SU-DHL-6 (cell line): ENCODE results near the gene CA11.
A peak's percentile ranks its signal among the peaks of the same experiment; 100 is the strongest.

Experiments
- H2AFZ ChIP-seq: fragments of 200-600 bp; sonication (generic); 2 replicates; pipeline ENCODE4 v1.6.1; 2014; ENCODE audit warnings: low read depth, mild to moderate bottlenecking, moderate library complexity, mixed read lengths, antibody characterized with exemption, low read length; ENCODE audit not compliant: severe bottlenecking
- H3F3A ChIP-seq: fragments of 200-600 bp; shearing (Covaris generic); 2 replicates; pipeline ENCODE4 v1.6.0; 2016; ENCODE audit warnings: antibody characterized with exemption, mild to moderate bottlenecking; ENCODE audit not compliant: insufficient read depth
- H3K27ac ChIP-seq: fragments of 200-600 bp; sonication (generic); 2 replicates; pipeline ENCODE4 v1.5.1; 2016; ENCODE audit warnings: low read depth, mild to moderate bottlenecking, low read length, moderate library complexity, mixed read lengths
- H3K27me3 ChIP-seq: fragments of 200-600 bp; sonication (generic), shearing (Covaris generic); 2 replicates; pipeline ENCODE4 v1.6.0; 2014; ENCODE audit warnings: mild to moderate bottlenecking, low read length
- H3K36me3 ChIP-seq: fragments of 200-600 bp; sonication (generic); 2 replicates; pipeline ENCODE4 v1.6.1; 2014; ENCODE audit warnings: mild to moderate bottlenecking, low read length, mixed read lengths
- H3K4me2 ChIP-seq: fragments of 300-600, 200-600 bp; shearing (Covaris generic), sonication (generic); 2 replicates; pipeline ENCODE4 v1.6.0; 2014; ENCODE audit warnings: low read length, low read depth, mild to moderate bottlenecking; ENCODE audit not compliant: poor library complexity, severe bottlenecking
- H3K4me3 ChIP-seq: fragments of 200-600 bp; sonication (generic); 2 replicates; pipeline ENCODE4 v1.5.1; 2014; ENCODE audit warnings: antibody characterized with exemption, low read length, mild to moderate bottlenecking, mixed read lengths; ENCODE audit not compliant: insufficient read depth, poor library complexity, severe bottlenecking
- H3K79me2 ChIP-seq: fragments of 200-600 bp; sonication (generic); 2 replicates; pipeline ENCODE4 v1.6.1; 2014; ENCODE audit warnings: mild to moderate bottlenecking, low read length, moderate library complexity; ENCODE audit not compliant: insufficient read depth
- H3K9ac ChIP-seq: fragments of 200-600 bp; sonication (generic); 2 replicates; pipeline ENCODE4 v1.7.0; 2014; ENCODE audit warnings: mild to moderate bottlenecking, low read length
- H3K9me2 ChIP-seq: fragments of 200-600 bp; sonication (generic); replicated peaks from 2 replicates; pipeline ENCODE4 v1.6.1; 2014; ENCODE audit warnings: low read length; ENCODE audit not compliant: insufficient read depth
- H3K9me3 ChIP-seq: fragments of 200-600 bp; sonication (generic); 2 replicates; pipeline ENCODE4 v1.6.1; 2014; ENCODE audit warnings: low read length, mixed read lengths; ENCODE audit not compliant: insufficient read depth
- H4K20me1 ChIP-seq: fragments of 200-600 bp; sonication (generic); 2 replicates; pipeline ENCODE4 v1.6.1; 2014; ENCODE audit warnings: low read depth, mild to moderate bottlenecking, antibody characterized with exemption, low read length, moderate library complexity, mixed read lengths
- CTCF ChIP-seq: fragments of 200-600 bp; sonication (generic); IDR thresholded peaks from one replicate; pipeline ENCODE4 v1.5.1; 2017; ENCODE audit warnings: antibody characterized with exemption, mild to moderate bottlenecking, low read length, moderate library complexity; ENCODE audit not compliant: insufficient read depth, poor library complexity, severe bottlenecking
- EZH2phosphoT487 ChIP-seq: fragments of 200-600 bp; sonication (generic), shearing (Covaris generic); conservative IDR thresholded peaks from 2 replicates; pipeline ENCODE4 v1.6.1; 2018; ENCODE audit warnings: mild to moderate bottlenecking, antibody characterized with exemption, low read length, moderate library complexity, mixed read lengths

CA11 gene

DNA sequence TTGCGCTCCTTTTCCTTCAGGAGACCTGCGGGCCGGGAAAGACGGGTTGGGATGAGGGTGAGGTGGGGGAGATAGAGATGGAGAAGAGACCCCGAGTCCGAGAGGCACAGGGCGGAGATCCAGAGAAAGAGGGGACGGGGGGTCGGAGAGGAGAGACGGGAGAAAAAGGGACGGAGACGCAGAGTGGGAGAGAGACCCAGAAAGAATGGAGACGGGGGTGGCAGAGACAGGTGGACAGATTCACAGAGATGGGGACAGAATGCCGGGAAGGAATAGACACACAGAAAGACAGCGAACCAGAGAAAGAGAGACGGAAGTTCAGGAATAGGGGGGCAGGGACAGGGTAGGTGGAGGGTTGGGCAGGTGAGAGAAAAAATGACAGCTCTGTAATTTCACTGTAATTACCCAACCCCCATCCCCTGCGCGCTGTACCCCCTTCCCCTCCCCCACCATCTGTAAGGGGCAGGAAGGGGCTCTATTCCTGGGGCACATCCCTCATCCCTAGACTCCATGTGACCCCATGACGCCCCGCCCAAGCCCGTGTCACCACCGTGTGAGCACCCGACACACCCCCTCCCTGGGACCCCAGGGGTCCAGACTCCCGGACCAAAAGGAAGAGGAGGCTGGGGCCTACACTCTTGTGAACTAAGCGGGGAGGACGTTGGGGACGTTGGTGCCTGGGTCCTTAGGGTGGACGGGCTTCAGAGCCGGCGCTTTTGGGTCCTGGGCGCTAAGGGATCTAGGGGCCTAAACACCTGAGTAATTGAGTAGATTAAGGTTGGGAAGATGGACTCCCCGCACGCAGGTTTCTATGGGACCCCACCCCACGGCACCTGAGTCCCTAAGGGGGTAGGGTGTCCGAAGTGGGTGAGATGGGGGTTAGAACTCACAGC is 9.8 kb downstream of the CA11 start:
- H2AFZ ChIP-seq, result peak overlapping the region; percentile 22
- no peaks in the 10 kb centered on the region for H3K27me3 ChIP-seq
- H3K4me2 ChIP-seq, result peak overlapping the region; percentile 89
- H3K9ac ChIP-seq, result peak overlapping the region; percentile 93
- no peaks in the 10 kb centered on the region for H3K79me2 ChIP-seq
- peak overlapping the region; percentile 73 for H3K27ac ChIP-seq
- H4K20me1 ChIP-seq, result no peaks in the 10 kb centered on the region
- peak overlapping the region; percentile 68 for H3K4me3 ChIP-seq
- H3F3A ChIP-seq, result peaks cover 21% of the 10 kb centered on the region
- no peaks in the 10 kb centered on the region for H3K36me3 ChIP-seq
- no peaks in the 10 kb centered on the region for H3K9me2 ChIP-seq
- no peaks in the 10 kb centered on the region for H3K9me3 ChIP-seq
- TF ChIP-seq EZH2phosphoT487, result no peak
- TF ChIP-seq CTCF, result no peak

DNA sequence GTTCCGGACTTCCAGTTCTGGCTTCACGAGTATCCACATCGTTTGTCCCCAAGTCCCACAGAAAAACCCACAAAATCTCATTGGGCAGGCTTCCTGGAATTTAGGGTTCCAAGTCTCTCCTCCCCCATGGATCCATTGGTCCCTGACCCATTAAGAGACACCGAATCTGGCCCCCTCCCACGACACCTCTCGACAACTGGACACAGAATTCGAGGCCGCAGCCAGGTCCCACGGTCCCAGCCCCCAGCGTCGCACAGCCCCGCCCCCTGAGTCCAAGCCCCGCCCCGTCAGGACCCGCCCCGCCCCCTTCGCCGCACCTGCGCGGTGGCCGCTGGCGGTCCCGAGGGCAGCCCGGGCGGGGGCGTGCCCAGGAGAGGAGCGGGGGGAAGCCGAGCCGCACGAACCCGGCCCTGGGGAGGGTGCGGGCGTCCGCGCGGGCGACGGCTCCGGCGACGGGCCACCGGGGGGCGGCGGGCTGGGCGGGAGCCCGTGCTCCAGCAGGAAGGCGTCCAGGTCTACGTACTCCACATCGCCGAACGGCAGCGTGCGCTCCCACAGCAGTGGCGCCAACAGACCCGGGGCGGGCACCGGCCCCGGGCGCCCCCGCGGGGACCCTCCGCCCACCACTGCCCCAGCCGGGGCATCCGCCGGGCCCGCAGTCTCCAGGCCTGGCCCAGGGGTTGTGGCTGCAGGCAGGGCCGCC is 10.6 kb downstream of the CA11 start:
- H3K79me2 ChIP-seq, result no peaks in the 10 kb centered on the region
- H4K20me1 ChIP-seq, result no peaks in the 10 kb centered on the region
- peak overlapping the region; percentile 68 for H3K4me3 ChIP-seq
- TF ChIP-seq CTCF (no peak), EZH2phosphoT487 (no peak)
- no peaks in the 10 kb centered on the region for H3K9me3 ChIP-seq
- H3F3A ChIP-seq, result peaks cover 21% of the 10 kb centered on the region
- peak overlapping the region; percentile 93 for H3K9ac ChIP-seq
- H3K9me2 ChIP-seq, result no peaks in the 10 kb centered on the region
- H3K27me3 ChIP-seq, result no peaks in the 10 kb centered on the region
- no peaks in the 10 kb centered on the region for H3K36me3 ChIP-seq
- peak overlapping the region; percentile 89 for H3K4me2 ChIP-seq
- peak overlapping the region; percentile 73 for H3K27ac ChIP-seq
- peak overlapping the region; percentile 22 for H2AFZ ChIP-seq

GRCh38 chr19:48634424-48635262 is 11.3 kb downstream of the CA11 start:
- Histone ChIP-seq H3K27me3 (no peaks in the 10 kb centered on the region), H3K36me3 (no peaks in the 10 kb centered on the region), H3K9me3 (no peaks in the 10 kb centered on the region), H3K9ac (peak overlapping the region; percentile 93), H3K4me2 (peak overlapping the region; percentile 89), H3K9me2 (no peaks in the 10 kb centered on the region), H3K79me2 (no peaks in the 10 kb centered on the region), H4K20me1 (no peaks in the 10 kb centered on the region), H3K27ac (peak overlapping the region; percentile 71), H3K4me3 (peak overlapping the region; percentile 68), H2AFZ (peak overlapping the region; percentile 44), H3F3A (peaks cover 21% of the 10 kb centered on the region)
- no peak for TF ChIP-seq EZH2phosphoT487
- no peak for TF ChIP-seq CTCF
